DMS53 (cell line): ENCODE measurements around the gene PRRX1.

Experiments used
- DNase-seq: peaks from one replicate; lab custom pipeline; 2025; lab: John Stamatoyannopoulos, UW

The PRRX1 gene

DNA sequence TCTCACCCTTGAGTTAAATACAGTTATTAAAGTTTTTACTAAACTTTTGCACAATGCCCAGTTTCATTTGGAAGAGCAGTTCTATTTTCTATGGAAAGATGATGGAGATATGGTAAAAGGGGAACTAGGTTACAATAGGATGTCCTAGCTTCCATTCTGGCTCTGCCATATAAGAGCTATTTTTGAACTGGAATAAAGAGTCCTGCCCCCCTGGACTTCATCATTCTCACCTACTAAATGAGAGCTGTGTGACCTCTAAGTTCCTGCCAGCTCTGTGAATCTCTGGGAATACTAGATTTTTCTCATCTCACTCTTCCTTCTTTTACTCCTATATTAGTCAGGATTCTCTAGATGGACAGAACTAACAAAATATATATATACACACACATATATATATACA is 106.3 kb downstream of the PRRX1 start:
- DNase-seq = no peak

- no peak for DNase-seq
These were observed 112.3 kb downstream of the PRRX1 start for GRCh38 chr1:170776252-170776651.

DNA sequence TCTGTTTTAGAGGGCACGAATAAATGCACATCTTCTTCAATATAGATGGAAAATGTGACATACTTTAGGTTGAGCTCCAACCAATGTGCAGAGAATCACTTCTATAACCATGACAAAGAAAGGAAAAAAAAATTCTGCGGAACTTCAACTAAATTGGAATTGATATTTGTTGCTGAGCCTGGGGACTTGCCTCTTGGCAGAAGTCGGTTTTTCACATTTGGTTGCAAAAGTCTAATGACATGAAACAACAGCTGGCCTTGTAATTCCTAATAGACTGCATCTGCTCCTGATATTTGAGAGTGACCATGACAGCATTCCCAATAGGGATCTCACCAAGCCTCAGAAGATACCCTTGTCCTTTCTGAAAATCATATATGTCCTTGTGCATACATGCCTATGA is 112.8 kb downstream of the PRRX1 start:
- DNase-seq = no peak
